K562 (cell line): ENCODE measurements around the gene RELL1. TPM values are rescaled to one million over a fixed set of nuclear protein-coding genes. Genes with fewer than 3 reads are reported as not detected.

Experiments
- CBX1 ChIP-seq: sonication (generic); IDR thresholded peaks from 2 replicates; pipeline ENCODE4 v1.6.1; 2016; ENCODE audit warnings: antibody characterized with exemption, low read depth, mild to moderate bottlenecking
- CREB1 ChIP-seq, 2 experiments: sonication (generic) in 1 of 2; formaldehyde crosslinking in 1 of 2; IDR thresholded peaks; 2 replicates each; pipeline versions ENCODE4 v1.6.1 to v1.8.0; 2012 to 2022; ENCODE audit warnings: inconsistent platforms in 1 of 2, mild to moderate bottlenecking in 1 of 2, missing genetic modification reagents in 1 of 2, moderate library complexity in 1 of 2
- ETV1 ChIP-seq: fragments of 450-650 bp; conservative IDR thresholded peaks from 2 replicates; pipeline ENCODE4 v1.6.1; 2016; ENCODE audit warnings: missing genetic modification characterization, control low read depth, low read depth, missing compliant biosample characterization
- FOXA3 ChIP-seq, 2 experiments: fragments of 450-650 bp in 1 of 2; sonication (generic) in 1 of 2; formaldehyde crosslinking; IDR thresholded peaks in 1 of 2; conservative IDR thresholded peaks in 1 of 2; 2 replicates each; pipeline versions ENCODE4 v1.4.0 to v1.8.0; 2020 to 2022; ENCODE audit warnings: mild to moderate bottlenecking in 2 of 2, missing genetic modification reagents in 1 of 2
- GTF2A2 ChIP-seq: IDR thresholded peaks from 2 replicates; pipeline ENCODE4 v1.6.1; 2016; ENCODE audit warnings: mild to moderate bottlenecking, missing genetic modification characterization, missing compliant biosample characterization
- HOXB6 ChIP-seq: fragments of 250-450 bp; sonication (Bioruptor Pico); IDR thresholded peaks from 2 replicates; pipeline ENCODE4 v1.5.1; 2022; ENCODE audit warnings: mild to moderate bottlenecking, borderline replicate concordance
- IFI16 ChIP-seq: fragments of 250-450 bp; sonication (Bioruptor Pico); IDR thresholded peaks from 2 replicates; pipeline ENCODE4 v2.1.2; 2022; ENCODE audit warnings: mild to moderate bottlenecking, inconsistent platforms
- KDM2B ChIP-seq: fragments of 250-450 bp; sonication (Bioruptor Pico); IDR thresholded peaks from 2 replicates; pipeline ENCODE4 v1.8.0; 2021; ENCODE audit warnings: mild to moderate bottlenecking, moderate library complexity
- KLF16 ChIP-seq: IDR thresholded peaks from 2 replicates; pipeline ENCODE4 v1.6.1; 2016; ENCODE audit warnings: antibody characterized with exemption
- MED1 ChIP-seq: sonication (generic); formaldehyde crosslinking; IDR thresholded peaks from 2 replicates; pipeline ENCODE4 v1.8.1; 2023; ENCODE audit warnings: missing genetic modification reagents, borderline replicate concordance
- NBN ChIP-seq: fragments of 450-650 bp; IDR thresholded peaks from 2 replicates; pipeline ENCODE4 v1.6.1; 2016; ENCODE audit warnings: low read depth, mild to moderate bottlenecking
- NFIX ChIP-seq: fragments of 250-450 bp; sonication (Bioruptor Pico); IDR thresholded peaks from 2 replicates; pipeline ENCODE4 v1.4.0; 2020; ENCODE audit warnings: low read depth, mild to moderate bottlenecking, moderate library complexity
- SMAD4 ChIP-seq: fragments of 250-450 bp; sonication (Bioruptor Pico); conservative IDR thresholded peaks from 2 replicates; pipeline ENCODE4 v1.8.0; 2021; ENCODE audit warnings: inconsistent platforms, mild to moderate bottlenecking, moderate library complexity
- SOX6 ChIP-seq: fragments of 450-650 bp; IDR thresholded peaks from 2 replicates; pipeline ENCODE4 v1.6.1; 2014; ENCODE audit warnings: mild to moderate bottlenecking
- TCF3 ChIP-seq: sonication (generic); formaldehyde crosslinking; IDR thresholded peaks from 2 replicates; pipeline ENCODE4 v1.4.0; 2020; ENCODE audit warnings: mild to moderate bottlenecking, missing genetic modification reagents
- ZBTB1 ChIP-seq: sonication (generic); formaldehyde crosslinking; IDR thresholded peaks from 2 replicates; pipeline ENCODE4 v1.8.1; 2023; ENCODE audit warnings: missing genetic modification reagents, low read depth, mild to moderate bottlenecking, borderline replicate concordance
- ZBTB8A ChIP-seq: fragments of 450-650 bp; IDR thresholded peaks from 2 replicates; pipeline ENCODE4 v1.6.1; 2018; ENCODE audit warnings: mild to moderate bottlenecking, moderate library complexity; ENCODE audit not compliant: partially characterized antibody
- ZNF134 ChIP-seq: fragments of 250-450 bp; sonication (Bioruptor Pico); conservative IDR thresholded peaks from 2 replicates; pipeline ENCODE4 v1.4.0; 2020
- ZNF41 ChIP-seq: fragments of 250-450 bp; sonication (Bioruptor Pico); conservative IDR thresholded peaks from 2 replicates; pipeline ENCODE4 v1.4.0; 2020; ENCODE audit warnings: mild to moderate bottlenecking
- ZNF445 ChIP-seq: fragments of 250-450 bp; sonication (Bioruptor Pico); IDR thresholded peaks from 2 replicates; pipeline ENCODE4 v1.4.0; 2020; ENCODE audit warnings: low read depth, mild to moderate bottlenecking, moderate library complexity
- polyA plus RNA-seq, 8 experiments: library from polyadenylated mRNA; depleted of rRNA in 4 of 8; stranded (reverse) in 5 of 8; unstranded in 3 of 8; fragments of >200 nt; fragmentation: Nextera tagmentation in 2 of 8; fragmentation: Illumina TruSeq in 1 of 8; extraction: Ambion mirVana in 2 of 8; extraction: Trizol in 1 of 8; gene quantifications; 2 replicates each; pipeline versions ENCODE4 v1.2.1 to v1.2.3, GENCODE V29; 2011 to 2014; ENCODE audit warnings: inconsistent platforms in 1 of 8, missing spikeins in 1 of 8
- total RNA-seq, 7 experiments: library from RNA; depleted of rRNA in 6 of 7; stranded (reverse); fragments of >200 nt in 6 of 7; fragmentation: Illumina TruSeq in 2 of 7; extraction: Trizol in 2 of 7; gene quantifications; 2 replicates each; pipeline versions ENCODE4 v1.2.1 to v1.2.3, GENCODE V29; 2011 to 2021; ENCODE audit warnings: low replicate concordance in 1 of 7
- TF ChIP-seq, protein P1 (sequence below): sonication (generic); formaldehyde crosslinking; IDR thresholded peaks from 2 replicates; pipeline ENCODE4 v1.8.1; 2023; ENCODE audit warnings: missing genetic modification reagents, mild to moderate bottlenecking, borderline replicate concordance
- TF ChIP-seq, protein P2 (sequence below), 3 experiments: fragments of 200-800 bp in 1 of 3; fragments of 250-450 bp in 1 of 3; fragments of 450-650 bp in 1 of 3; sonication (Bioruptor Pico) in 1 of 3; sonication (Bioruptor generic) in 1 of 3; formaldehyde crosslinking in 1 of 3; IDR thresholded peaks; 2 replicates each; pipeline versions ENCODE4 v1.6.1 to v1.8.0; 2016 to 2022; ENCODE audit warnings: mild to moderate bottlenecking in 2 of 3, missing genetic modification characterization in 2 of 3, missing compliant biosample characterization in 1 of 3, moderate library complexity in 1 of 3

Gene RELL1
- total and polyA plus RNA-seq, 9 of the 15 experiments (the other 6 are each of a cell fraction or from before 2014, with no cell fraction given), result 0.06 to 3.5 (median 1.7) TPM; not detected in 1

DNA sequence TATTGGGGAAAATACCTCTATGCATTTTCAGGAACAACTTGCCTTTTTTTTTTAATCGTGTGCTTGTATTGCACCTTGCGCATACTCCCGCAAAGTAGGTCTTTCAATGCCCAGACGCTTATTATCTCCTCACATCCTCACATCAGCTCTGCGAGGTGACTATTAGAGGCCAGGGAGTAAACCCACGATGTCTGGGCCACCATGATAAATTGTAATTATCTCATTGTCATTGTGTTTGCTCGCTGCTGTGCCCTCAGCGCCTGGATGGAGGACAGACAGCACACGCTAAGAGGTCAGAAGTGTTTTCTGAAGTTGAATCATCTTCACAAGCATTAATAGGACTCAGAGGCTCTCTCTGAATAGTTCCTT is 1.0 kb upstream of the RELL1 start (continued):
- TF ChIP-seq ETV1 (tag), result no peak
- TF ChIP-seq ZBTB1, result no peak
- TF ChIP-seq CREB1 (IDR thresholded peaks at IDR 0.05), result peak; percentile 32; the same call in 1 of the 2 replicates
- no peak for TF ChIP-seq CREB1 (CRISPR knock-in tag; IDR thresholded peaks at IDR 0.05)
- TF ChIP-seq NBN, result no peak
- TF ChIP-seq ZNF41 (CRISPR knock-in tag), result no peak
- no peak for TF ChIP-seq ZNF134
- TF ChIP-seq HOXB6 (CRISPR knock-in tag), result no peak
- TF ChIP-seq TCF3 (CRISPR knock-in tag), result peak; percentile 93
- no peak for TF ChIP-seq FOXA3 (CRISPR knock-in tag; conservative IDR thresholded peaks at IDR 0.05 in 1 of 2, IDR thresholded peaks at IDR 0.05 in 1 of 2)
- peak; percentile 65; the same call in 1 of the 2 replicates for TF ChIP-seq KLF16
- no peak for TF ChIP-seq NFIX (CRISPR knock-in tag)
- TF ChIP-seq SMAD4 (CRISPR knock-in tag), result peak; percentile 63; the same call in 1 of the 2 replicates
- no peak for TF ChIP-seq ZBTB8A
- TF ChIP-seq SOX6, result peak; percentile 83
- no peak for TF ChIP-seq ZNF445 (CRISPR knock-in tag)
- TF ChIP-seq, protein P1, sequence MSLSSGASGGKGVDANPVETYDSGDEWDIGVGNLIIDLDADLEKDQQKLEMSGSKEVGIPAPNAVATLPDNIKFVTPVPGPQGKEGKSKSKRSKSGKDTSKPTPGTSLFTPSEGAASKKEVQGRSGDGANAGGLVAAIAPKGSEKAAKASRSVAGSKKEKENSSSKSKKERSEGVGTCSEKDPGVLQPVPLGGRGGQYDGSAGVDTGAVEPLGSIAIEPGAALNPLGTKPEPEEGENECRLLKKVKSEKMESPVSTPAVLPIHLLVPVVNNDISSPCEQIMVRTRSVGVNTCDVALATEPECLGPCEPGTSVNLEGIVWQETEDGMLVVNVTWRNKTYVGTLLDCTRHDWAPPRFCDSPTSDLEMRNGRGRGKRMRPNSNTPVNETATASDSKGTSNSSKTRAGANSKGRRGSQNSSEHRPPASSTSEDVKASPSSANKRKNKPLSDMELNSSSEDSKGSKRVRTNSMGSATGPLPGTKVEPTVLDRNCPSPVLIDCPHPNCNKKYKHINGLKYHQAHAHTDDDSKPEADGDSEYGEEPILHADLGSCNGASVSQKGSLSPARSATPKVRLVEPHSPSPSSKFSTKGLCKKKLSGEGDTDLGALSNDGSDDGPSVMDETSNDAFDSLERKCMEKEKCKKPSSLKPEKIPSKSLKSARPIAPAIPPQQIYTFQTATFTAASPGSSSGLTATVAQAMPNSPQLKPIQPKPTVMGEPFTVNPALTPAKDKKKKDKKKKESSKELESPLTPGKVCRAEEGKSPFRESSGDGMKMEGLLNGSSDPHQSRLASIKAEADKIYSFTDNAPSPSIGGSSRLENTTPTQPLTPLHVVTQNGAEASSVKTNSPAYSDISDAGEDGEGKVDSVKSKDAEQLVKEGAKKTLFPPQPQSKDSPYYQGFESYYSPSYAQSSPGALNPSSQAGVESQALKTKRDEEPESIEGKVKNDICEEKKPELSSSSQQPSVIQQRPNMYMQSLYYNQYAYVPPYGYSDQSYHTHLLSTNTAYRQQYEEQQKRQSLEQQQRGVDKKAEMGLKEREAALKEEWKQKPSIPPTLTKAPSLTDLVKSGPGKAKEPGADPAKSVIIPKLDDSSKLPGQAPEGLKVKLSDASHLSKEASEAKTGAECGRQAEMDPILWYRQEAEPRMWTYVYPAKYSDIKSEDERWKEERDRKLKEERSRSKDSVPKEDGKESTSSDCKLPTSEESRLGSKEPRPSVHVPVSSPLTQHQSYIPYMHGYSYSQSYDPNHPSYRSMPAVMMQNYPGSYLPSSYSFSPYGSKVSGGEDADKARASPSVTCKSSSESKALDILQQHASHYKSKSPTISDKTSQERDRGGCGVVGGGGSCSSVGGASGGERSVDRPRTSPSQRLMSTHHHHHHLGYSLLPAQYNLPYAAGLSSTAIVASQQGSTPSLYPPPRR (CRISPR knock-in tag), result 0 out of 2 replicates have a peak, but pooled peaks have one; percentile 80
- no peak for TF ChIP-seq CBX1
- no peak for TF ChIP-seq KDM2B (CRISPR knock-in tag)
- TF ChIP-seq IFI16 (CRISPR knock-in tag), result no peak
- no peak for TF ChIP-seq MED1 (CRISPR knock-in tag)
- no peak for TF ChIP-seq GTF2A2 (tag)
- TF ChIP-seq, protein P2, sequence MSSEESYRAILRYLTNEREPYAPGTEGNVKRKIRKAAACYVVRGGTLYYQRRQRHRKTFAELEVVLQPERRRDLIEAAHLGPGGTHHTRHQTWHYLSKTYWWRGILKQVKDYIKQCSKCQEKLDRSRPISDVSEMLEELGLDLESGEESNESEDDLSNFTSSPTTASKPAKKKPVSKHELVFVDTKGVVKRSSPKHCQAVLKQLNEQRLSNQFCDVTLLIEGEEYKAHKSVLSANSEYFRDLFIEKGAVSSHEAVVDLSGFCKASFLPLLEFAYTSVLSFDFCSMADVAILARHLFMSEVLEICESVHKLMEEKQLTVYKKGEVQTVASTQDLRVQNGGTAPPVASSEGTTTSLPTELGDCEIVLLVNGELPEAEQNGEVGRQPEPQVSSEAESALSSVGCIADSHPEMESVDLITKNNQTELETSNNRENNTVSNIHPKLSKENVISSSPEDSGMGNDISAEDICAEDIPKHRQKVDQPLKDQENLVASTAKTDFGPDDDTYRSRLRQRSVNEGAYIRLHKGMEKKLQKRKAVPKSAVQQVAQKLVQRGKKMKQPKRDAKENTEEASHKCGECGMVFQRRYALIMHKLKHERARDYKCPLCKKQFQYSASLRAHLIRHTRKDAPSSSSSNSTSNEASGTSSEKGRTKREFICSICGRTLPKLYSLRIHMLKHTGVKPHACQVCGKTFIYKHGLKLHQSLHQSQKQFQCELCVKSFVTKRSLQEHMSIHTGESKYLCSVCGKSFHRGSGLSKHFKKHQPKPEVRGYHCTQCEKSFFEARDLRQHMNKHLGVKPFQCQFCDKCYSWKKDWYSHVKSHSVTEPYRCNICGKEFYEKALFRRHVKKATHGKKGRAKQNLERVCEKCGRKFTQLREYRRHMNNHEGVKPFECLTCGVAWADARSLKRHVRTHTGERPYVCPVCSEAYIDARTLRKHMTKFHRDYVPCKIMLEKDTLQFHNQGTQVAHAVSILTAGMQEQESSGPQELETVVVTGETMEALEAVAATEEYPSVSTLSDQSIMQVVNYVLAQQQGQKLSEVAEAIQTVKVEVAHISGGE (CRISPR knock-in tag; IDR thresholded peaks at IDR 0.05), result 0 out of 6 replicates have a peak, but pooled peaks of 1 of the 3 experiments have one; percentile 26
